Measurements from ENCODE around the gene SULT4A1.

SULT4A1 gene

DNA sequence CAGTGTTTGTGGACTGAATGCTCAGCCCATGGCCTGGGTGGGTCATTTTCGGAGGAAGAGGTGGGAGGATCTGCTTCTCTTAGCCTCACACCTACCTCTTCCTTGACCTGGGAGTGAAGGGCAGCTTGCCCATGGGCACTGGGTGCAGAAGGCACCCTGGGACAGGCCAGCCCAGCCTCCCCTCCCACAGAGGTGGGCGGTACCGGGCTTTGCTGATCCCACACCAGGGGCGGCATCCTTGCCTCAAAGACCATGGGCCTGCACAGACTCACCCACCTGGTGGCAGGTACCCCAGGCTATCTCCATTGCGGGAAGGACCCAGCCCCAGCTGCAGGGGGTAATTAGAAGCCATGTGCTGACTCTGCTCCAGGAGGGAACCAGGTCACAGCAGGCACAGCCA is 31.0 kb upstream of the SULT4A1 start:
- TF ChIP-seq BHLHE40 (IDR thresholded peaks at IDR 0.05; ENCODE audit: borderline replicate concordance) = no peak
- no peak for TF ChIP-seq ARNT (IDR thresholded peaks at IDR 0.05)
- TF ChIP-seq HDGF (IDR thresholded peaks at IDR 0.05; ENCODE audit: borderline replicate concordance) = no peak
- TF ChIP-seq NFRKB (IDR thresholded peaks at IDR 0.05) = no peak
- no peak for TF ChIP-seq TARDBP (IDR thresholded peaks at IDR 0.05)
- no peak for TF ChIP-seq SP1 (IDR thresholded peaks at IDR 0.05)
- TF ChIP-seq FOXA1 (IDR thresholded peaks at IDR 0.05) = no peak
- no peak for TF ChIP-seq ZNF384 (IDR thresholded peaks at IDR 0.05)
- TF ChIP-seq, protein P1, sequence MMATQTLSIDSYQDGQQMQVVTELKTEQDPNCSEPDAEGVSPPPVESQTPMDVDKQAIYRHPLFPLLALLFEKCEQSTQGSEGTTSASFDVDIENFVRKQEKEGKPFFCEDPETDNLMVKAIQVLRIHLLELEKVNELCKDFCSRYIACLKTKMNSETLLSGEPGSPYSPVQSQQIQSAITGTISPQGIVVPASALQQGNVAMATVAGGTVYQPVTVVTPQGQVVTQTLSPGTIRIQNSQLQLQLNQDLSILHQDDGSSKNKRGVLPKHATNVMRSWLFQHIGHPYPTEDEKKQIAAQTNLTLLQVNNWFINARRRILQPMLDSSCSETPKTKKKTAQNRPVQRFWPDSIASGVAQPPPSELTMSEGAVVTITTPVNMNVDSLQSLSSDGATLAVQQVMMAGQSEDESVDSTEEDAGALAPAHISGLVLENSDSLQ (IDR thresholded peaks at IDR 0.05) = no peak
- ChIA-PET POLR2A (no interaction called here), CTCF (interaction anchor here (1.0 kb wide), 1 partner anchor 10 kb away, joined by 9 read pairs; no protein-coding TSS in a partner anchor)
- DNase-seq (ENCODE audit: extremely low spot score) = no peak

DNA sequence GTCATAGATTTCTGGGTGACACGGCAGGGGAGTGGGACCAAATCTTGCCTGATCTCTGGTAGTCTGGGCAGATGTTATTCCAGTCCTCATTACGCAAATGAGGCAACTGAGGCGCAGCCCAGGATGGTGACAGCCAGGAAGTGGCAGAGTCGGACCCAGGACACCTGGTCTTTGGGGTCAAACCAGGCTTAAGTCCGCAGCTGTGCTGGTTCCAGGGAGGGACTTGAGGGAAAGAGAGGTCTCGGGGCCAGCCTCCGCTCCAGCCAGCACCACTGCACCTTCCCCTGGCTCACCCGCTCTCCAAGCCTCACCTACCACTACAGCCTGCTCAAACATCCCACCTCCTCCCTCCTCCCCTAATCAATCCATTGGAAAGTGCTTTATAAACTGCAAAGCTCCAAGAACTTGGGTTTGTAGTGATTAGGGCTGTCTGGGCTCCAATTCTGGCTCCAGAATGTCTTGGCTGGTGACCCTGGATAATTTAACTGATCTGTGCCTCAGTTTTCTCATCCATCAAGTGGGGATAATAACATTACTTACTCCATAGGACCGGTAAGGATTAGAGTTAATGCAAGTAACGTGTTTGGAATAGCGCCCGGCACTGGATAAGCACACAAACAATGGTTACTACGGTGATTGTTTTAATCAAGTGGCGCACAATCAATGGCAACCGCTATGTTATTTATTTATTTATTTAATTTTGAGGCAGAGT is 30.0 kb upstream of the SULT4A1 start:
- POLR2A ChIA-PET = no interaction called here
- DNase-seq (ENCODE audit: extremely low spot score) = no peak
- CTCF ChIA-PET = interaction anchor here (1.0 to 2.0 kb wide), 2 partner anchors 9 kb away, joined by 6 to 9 read pairs; no protein-coding TSS in a partner anchor
- TF ChIP-seq CTBP1 (IDR thresholded peaks at IDR 0.05; ENCODE audit: borderline replicate concordance) (no peak), L3MBTL2 (conservative IDR thresholded peaks at IDR 0.05) (no peak), ELF4 (IDR thresholded peaks at IDR 0.05) (no peak), HDGF (IDR thresholded peaks at IDR 0.05; ENCODE audit: borderline replicate concordance) (no peak), LEF1 (IDR thresholded peaks at IDR 0.05; ENCODE audit: borderline replicate concordance) (no peak), NFRKB (IDR thresholded peaks at IDR 0.05) (no peak), BHLHE40 (IDR thresholded peaks at IDR 0.05; ENCODE audit: borderline replicate concordance) (no peak), SUZ12 (IDR thresholded peaks at IDR 0.05) (no peak), FOXA1 (IDR thresholded peaks at IDR 0.05) (no peak), FOXM1 (IDR thresholded peaks at IDR 0.05; ENCODE audit: borderline replicate concordance) (no peak), TARDBP (IDR thresholded peaks at IDR 0.05) (no peak), SP1 (IDR thresholded peaks at IDR 0.05) (no peak), ARNT (IDR thresholded peaks at IDR 0.05) (no peak)
- TF ChIP-seq, protein P1 (IDR thresholded peaks at IDR 0.05) = no peak

GRCh38 chr22:43891360-43892182 is 29.3 kb upstream of the SULT4A1 start, which contains the start of gene PNPLA5:
TSS of gene PNPLA5 (minus strand) at chr22:43892013. CDS start at chr22:43891880, 133 bp downstream.
- no peak for DNase-seq (ENCODE audit: extremely low spot score)
- no peak for TF ChIP-seq LEF1 (IDR thresholded peaks at IDR 0.05; ENCODE audit: borderline replicate concordance)
- TF ChIP-seq BHLHE40 (IDR thresholded peaks at IDR 0.05; ENCODE audit: borderline replicate concordance) = no peak
- no peak for TF ChIP-seq L3MBTL2 (conservative IDR thresholded peaks at IDR 0.05)
- TF ChIP-seq, protein P1 (IDR thresholded peaks at IDR 0.05) = no peak
- no peak for TF ChIP-seq NFRKB (IDR thresholded peaks at IDR 0.05)
- no peak for TF ChIP-seq HDGF (IDR thresholded peaks at IDR 0.05; ENCODE audit: borderline replicate concordance)
- no peak for TF ChIP-seq SP1 (IDR thresholded peaks at IDR 0.05)
- no peak for TF ChIP-seq ELF4 (IDR thresholded peaks at IDR 0.05)
- TF ChIP-seq FOXM1 (IDR thresholded peaks at IDR 0.05; ENCODE audit: borderline replicate concordance) = no peak
- TF ChIP-seq FOXA1 (IDR thresholded peaks at IDR 0.05) = no peak
- TF ChIP-seq ARNT (IDR thresholded peaks at IDR 0.05) = no peak
- TF ChIP-seq SUZ12 (IDR thresholded peaks at IDR 0.05) = no peak
- CTCF ChIA-PET = interaction anchor here (2.0 kb wide), 1 partner anchor 8 kb away, joined by 6 read pairs; no protein-coding TSS in a partner anchor
- POLR2A ChIA-PET = no interaction called here

DNA sequence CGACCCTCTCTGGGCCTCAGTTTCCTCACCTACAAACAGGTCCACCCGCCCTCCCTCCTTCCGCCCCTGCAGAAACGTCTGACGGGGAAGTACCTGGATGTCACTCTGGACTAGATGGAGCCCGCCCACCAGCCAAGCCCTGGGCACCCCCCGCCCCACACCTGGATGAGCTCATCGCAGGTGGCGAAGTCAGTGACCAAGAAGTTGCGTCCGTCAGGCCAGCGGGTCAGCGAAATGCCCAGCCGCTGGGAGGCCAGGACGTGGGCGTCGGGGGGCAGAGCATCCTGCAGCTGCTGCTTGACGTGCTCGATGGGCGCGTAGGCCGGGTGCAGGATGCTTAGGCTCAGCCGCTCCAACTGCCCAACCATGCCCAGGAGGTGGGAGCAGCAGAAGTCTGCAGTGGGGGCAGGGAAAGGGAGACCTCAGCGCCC is 28.6 kb upstream of the SULT4A1 start:
- ChIA-PET POLR2A (no interaction called here), CTCF (interaction anchor here (2.0 kb wide), 1 partner anchor 8 kb away, joined by 6 read pairs; no protein-coding TSS in a partner anchor)
- DNase-seq (ENCODE audit: extremely low spot score) = no peak
- TF ChIP-seq FOXM1 (IDR thresholded peaks at IDR 0.05; ENCODE audit: borderline replicate concordance) (no peak), SUZ12 (IDR thresholded peaks at IDR 0.05) (no peak), HDGF (IDR thresholded peaks at IDR 0.05; ENCODE audit: borderline replicate concordance) (no peak), NFRKB (IDR thresholded peaks at IDR 0.05) (no peak), BHLHE40 (IDR thresholded peaks at IDR 0.05; ENCODE audit: borderline replicate concordance) (no peak), TARDBP (IDR thresholded peaks at IDR 0.05) (no peak), ARNT (IDR thresholded peaks at IDR 0.05) (no peak), CTBP1 (IDR thresholded peaks at IDR 0.05; ENCODE audit: borderline replicate concordance) (no peak), SP1 (IDR thresholded peaks at IDR 0.05) (no peak), FOXA1 (IDR thresholded peaks at IDR 0.05) (no peak), L3MBTL2 (conservative IDR thresholded peaks at IDR 0.05) (no peak), ELF4 (IDR thresholded peaks at IDR 0.05) (no peak), ZNF384 (IDR thresholded peaks at IDR 0.05) (no peak), FOXK2 (IDR thresholded peaks at IDR 0.05) (no peak), LEF1 (IDR thresholded peaks at IDR 0.05; ENCODE audit: borderline replicate concordance) (no peak)
- TF ChIP-seq, protein P1 (IDR thresholded peaks at IDR 0.05) = no peak

All from HEK293T (cell line).